SK-N-SH (cell line): ENCODE data around the gene UBE3C. TPM values are rescaled to one million over a fixed set of nuclear protein-coding genes. Genes with fewer than 3 reads are reported as not detected.
A peak's percentile ranks its signal among the peaks of the same experiment; 100 is the strongest.

Source experiments
- CTCF ChIA-PET: fragments of 300-600, 350-600 bp; formaldehyde crosslinking; extraction: SDS; loops from one replicate; lab custom pipeline; 2021; lab: Yijun Ruan, JAX
- POLR2A ChIA-PET: fragments of 350-600 bp; sonication (Branson Sonifier 250); formaldehyde crosslinking; extraction: SDS; loops from one replicate; lab custom pipeline; 2020; ENCODE audit warnings: antibody characterized with exemption, inconsistent platforms; lab: Yijun Ruan, JAX
- DNase-seq: peaks from one replicate; pipeline ENCODE4 v3.0.0; 2012
- H2AFZ ChIP-seq: fragments of 200-600 bp; sonication (generic); 2 replicates; pipeline ENCODE4 v1.8.1; 2016; ENCODE audit warnings: antibody characterized with exemption, mild to moderate bottlenecking, low read depth
- H3F3A ChIP-seq: fragments of 200-600 bp; sonication (generic); replicated peaks from 2 replicates; pipeline ENCODE3; 2016; ENCODE audit warnings: antibody characterized with exemption, mild to moderate bottlenecking; ENCODE audit not compliant: insufficient read depth
- H3K27ac ChIP-seq, 2 experiments: fragments of 200-500 bp in 1 of 2; fragments of 200-600 bp in 1 of 2; sonication (Bioruptor generic) in 1 of 2; sonication (generic), shearing (Covaris generic) in 1 of 2; 2 replicates each; pipeline versions ENCODE4 v1.5.1 to v1.6.1; 2014 to 2016; ENCODE audit warnings: low read depth in 2 of 2, inconsistent platforms in 1 of 2, low read length in 1 of 2, mild to moderate bottlenecking in 1 of 2, mixed read lengths in 1 of 2
- H3K27me3 ChIP-seq: fragments of 200-600 bp; sonication (generic), shearing (Covaris generic); 2 replicates; pipeline ENCODE4 v1.6.1; 2016; ENCODE audit warnings: mixed run types; ENCODE audit not compliant: insufficient read depth
- H3K36me3 ChIP-seq, 2 experiments: fragments of 200-500 bp in 1 of 2; fragments of 200-600 bp in 1 of 2; sonication (Bioruptor generic) in 1 of 2; sonication (generic) in 1 of 2; replicated peaks in 1 of 2; 2 replicates each; pipeline versions ENCODE3 to v1.5.1; 2014 to 2016; ENCODE audit warnings: low read length in 1 of 2, mild to moderate bottlenecking in 1 of 2; ENCODE audit not compliant: insufficient read depth in 2 of 2, control insufficient read depth in 1 of 2
- H3K4me1 ChIP-seq, 2 experiments: fragments of 200-500 bp in 1 of 2; fragments of 200-600 bp in 1 of 2; sonication (Bioruptor generic) in 1 of 2; sonication (generic), shearing (Covaris generic) in 1 of 2; 2 replicates each; pipeline versions ENCODE4 v1.5.1 to v1.6.1; 2014 to 2016; ENCODE audit warnings: low read depth in 1 of 2, low read length in 1 of 2, mixed run types in 1 of 2; ENCODE audit not compliant: insufficient read depth in 2 of 2, control insufficient read depth in 1 of 2
- H3K4me2 ChIP-seq: fragments of 200-600 bp; sonication (generic), shearing (Covaris generic); 2 replicates; pipeline ENCODE4 v1.6.1; 2017; ENCODE audit warnings: mixed run types
- H3K4me3 ChIP-seq, 2 experiments: fragments of 200-500 bp in 1 of 2; fragments of 200-600 bp in 1 of 2; sonication (Bioruptor generic) in 1 of 2; sonication (generic), shearing (Covaris generic) in 1 of 2; 2 replicates each; pipeline versions ENCODE4 v1.5.1 to v1.8.1; 2014 to 2016; ENCODE audit warnings: low read depth in 2 of 2, inconsistent platforms in 1 of 2, low read length in 1 of 2, mild to moderate bottlenecking in 1 of 2, mixed read lengths in 1 of 2, moderate library complexity in 1 of 2
- H3K79me2 ChIP-seq: fragments of 200-600 bp; sonication (generic); 2 replicates; pipeline ENCODE4 v1.8.1; 2017; ENCODE audit warnings: mild to moderate bottlenecking; ENCODE audit not compliant: insufficient read depth
- H3K9ac ChIP-seq: fragments of 200-600 bp; sonication (generic); 2 replicates; pipeline ENCODE4 v1.6.1; 2017; ENCODE audit warnings: mixed run types
- H3K9me2 ChIP-seq: fragments of 200-600 bp; sonication (generic); 2 replicates; pipeline ENCODE4 v1.6.1; 2017; ENCODE audit warnings: mixed run types
- H3K9me3 ChIP-seq: fragments of 200-600 bp; sonication (generic); 2 replicates; pipeline ENCODE4 v1.6.1; 2017; ENCODE audit warnings: mixed run types, mild to moderate bottlenecking, moderate library complexity
- H4K20me1 ChIP-seq: fragments of 200-600 bp; sonication (generic); 2 replicates; pipeline ENCODE4 v1.6.1; 2017; ENCODE audit warnings: mild to moderate bottlenecking, mixed run types; ENCODE audit not compliant: insufficient read depth
- CHD2 ChIP-seq: fragments of 150-350 bp; IDR thresholded peaks from 2 replicates; pipeline ENCODE4 v1.6.1; 2018; ENCODE audit warnings: low read length; ENCODE audit not compliant: partially characterized antibody
- IRF3 ChIP-seq: fragments of 150-350 bp; IDR thresholded peaks from 2 replicates; pipeline ENCODE4 v1.6.1; 2016; ENCODE audit warnings: mild to moderate bottlenecking, low read depth, low read length
- MAX ChIP-seq: IDR thresholded peaks from 2 replicates; pipeline ENCODE4 v1.4.0; 2012; ENCODE audit warnings: low read depth
- NFIC ChIP-seq: IDR thresholded peaks from 2 replicates; pipeline ENCODE4 v1.4.0; 2012; ENCODE audit warnings: borderline replicate concordance
- PBX3 ChIP-seq: IDR thresholded peaks from 2 replicates; pipeline ENCODE4; 2012
- SIN3A ChIP-seq: IDR thresholded peaks from 2 replicates; pipeline ENCODE4 v1.6.1; 2012; ENCODE audit warnings: low read depth, mild to moderate bottlenecking, low read length, moderate library complexity, borderline replicate concordance
- TAF1 ChIP-seq: IDR thresholded peaks from 2 replicates; pipeline ENCODE4 v1.6.1; 2012; ENCODE audit warnings: low read depth, mild to moderate bottlenecking, low read length, moderate library complexity, borderline replicate concordance
- WGBS: methylation state at CpG from one replicate; pipeline ENCODE4 v1.1.6; 2017; ENCODE audit warnings: low lambda C conversion rate; 5-methylcytosine and 5-hydroxymethylcytosine counted together
- polyA plus RNA-seq, 3 experiments: library from polyadenylated mRNA; depleted of rRNA; stranded (reverse); fragments of >200 nt; gene quantifications; 2 replicates each; pipeline ENCODE4 v1.2.3, GENCODE V29; 2012

Gene UBE3C
- polyA plus RNA-seq, 1 of the 3 experiments (the other 2 are of a cell fraction): 48.4 TPM

- 26% methylated on average over 21 of the region's 25 CpGs for WGBS
Measured at GRCh38 chr7:157090485-157091165, 48.1 kb upstream of the UBE3C start.

GRCh38 chr7:157096286-157097055 lies 42.3 kb upstream of the UBE3C start:
- Histone ChIP-seq H3F3A (no peaks in the 10 kb centered on the region), H3K9ac (no peak overlapping the region), H3K4me3 (no peak overlapping the region; a peak in 1 of 4 replicates), H3K36me3 (no peaks in the 10 kb centered on the region), H2AFZ (0 out of 2 replicates have a peak overlapping the region, but pooled peaks have one; percentile 56), H3K27me3 (peaks cover 26% of the 10 kb centered on the region), H3K4me1 (no peaks in the 10 kb centered on the region), H3K27ac (no peak overlapping the region), H3K9me3 (no peaks in the 10 kb centered on the region), H3K9me2 (no peaks in the 10 kb centered on the region), H4K20me1 (no peaks in the 10 kb centered on the region), H3K4me2 (no peak overlapping the region), H3K79me2 (no peaks in the 10 kb centered on the region)
- no peak for DNase-seq
- WGBS: 45% methylated on average over 26 of the region's 26 CpGs
- CTCF ChIA-PET: interaction anchor here (1.4 kb wide), 1 partner anchor 21 kb away, joined by 3 read pairs; no protein-coding TSS in a partner anchor
- POLR2A ChIA-PET: no interaction called here
- no peak for TF ChIP-seq CHD2

More at GRCh38 chr7:157090485-157091165, 48.1 kb upstream of the UBE3C start:
- no peak overlapping the region for H3K4me3 ChIP-seq
- TF ChIP-seq NFIC (no peak), SIN3A (no peak), PBX3 (no peak), MAX (no peak), TAF1 (no peak), CHD2 (no peak)
- no peaks in the 10 kb centered on the region for H3K4me1 ChIP-seq
- ChIA-PET CTCF (interaction anchor here (0.7 kb wide), 1 partner anchor 9 kb away, joined by 3 read pairs; no protein-coding TSS in a partner anchor), POLR2A (interaction anchor here (0.9 kb wide), 1 partner anchor 49 kb away, joined by 3 read pairs; the partner anchor contains the start of gene UBE3C)
- H3K9me3 ChIP-seq: no peaks in the 10 kb centered on the region
- H3K27me3 ChIP-seq: peaks cover 53% of the 10 kb centered on the region
- H3K4me2 ChIP-seq: no peak overlapping the region
- no peak overlapping the region for H3K27ac ChIP-seq
- H3F3A ChIP-seq: no peaks in the 10 kb centered on the region
- no peak overlapping the region for H2AFZ ChIP-seq
- H3K9me2 ChIP-seq: no peaks in the 10 kb centered on the region
- H3K79me2 ChIP-seq: no peaks in the 10 kb centered on the region
- no peak for DNase-seq
- H3K36me3 ChIP-seq: no peaks in the 10 kb centered on the region
- H4K20me1 ChIP-seq: no peaks in the 10 kb centered on the region
- no peak overlapping the region for H3K9ac ChIP-seq

GRCh38 chr7:157097056-157097329 lies 41.7 kb upstream of the UBE3C start:
- no peaks in the 10 kb centered on the region for H3K9me3 ChIP-seq
- peaks cover 26% of the 10 kb centered on the region for H3K27me3 ChIP-seq
- WGBS: 55% methylated on average over 10 of the region's 10 CpGs
- DNase-seq: no peak
- H3K4me1 ChIP-seq: no peaks in the 10 kb centered on the region
- no peak overlapping the region for H3K4me2 ChIP-seq
- CTCF ChIA-PET: interaction anchor here (1.4 kb wide), 1 partner anchor 21 kb away, joined by 3 read pairs; no protein-coding TSS in a partner anchor
- H3F3A ChIP-seq: no peaks in the 10 kb centered on the region
- no peak for TF ChIP-seq IRF3
- TF ChIP-seq, all 33 proteins: peak for 0
- Histone ChIP-seq H3K27ac (no peak overlapping the region), H3K36me3 (no peaks in the 10 kb centered on the region), H2AFZ (0 out of 2 replicates have a peak overlapping the region, but pooled peaks have one; percentile 56), H4K20me1 (no peaks in the 10 kb centered on the region), H3K9ac (no peak overlapping the region), H3K9me2 (no peaks in the 10 kb centered on the region), H3K79me2 (no peaks in the 10 kb centered on the region), H3K4me3 (no peak overlapping the region)
- POLR2A ChIA-PET: no interaction called here
